HEK293T (cell line): Measurements from ENCODE around the gene HNRNPL.
"Not testable (repeated sequence)": the region's sequence is repeated elsewhere in the genome, so short reads cannot be mapped to it uniquely, and the experiment has no call there.

ENCODE experiments used
- CTCF ChIA-PET: fragments of 350-600 bp; formaldehyde crosslinking; extraction: SDS; loops from one replicate; lab custom pipeline; 2021; ENCODE audit warnings: antibody characterized with exemption, inconsistent platforms; lab: Yijun Ruan, JAX
- POLR2A ChIA-PET: fragments of 350-600 bp; formaldehyde crosslinking; extraction: SDS; loops from one replicate; lab custom pipeline; 2020; ENCODE audit warnings: antibody characterized with exemption, inconsistent platforms; lab: Yijun Ruan, JAX
- DNase-seq: peaks from one replicate; pipeline ENCODE4 v3.0.0; 2012; ENCODE audit warnings: mixed read lengths; ENCODE audit errors: extremely low spot score
- ARNT ChIP-seq: fragments of 450-650 bp; IDR thresholded peaks from 2 replicates; pipeline ENCODE4 v1.6.1; 2017; ENCODE audit warnings: mild to moderate bottlenecking
- BHLHE40 ChIP-seq: fragments of 450-650 bp; IDR thresholded peaks from 2 replicates; pipeline ENCODE4 v1.6.1; 2016; ENCODE audit warnings: mild to moderate bottlenecking, moderate library complexity, borderline replicate concordance
- CTBP1 ChIP-seq: fragments of 450-650 bp; IDR thresholded peaks from 2 replicates; pipeline ENCODE4 v1.6.1; 2016; ENCODE audit warnings: borderline replicate concordance
- ELF4 ChIP-seq: fragments of 450-650 bp; IDR thresholded peaks from 2 replicates; pipeline ENCODE4 v1.6.1; 2017; ENCODE audit warnings: antibody characterized with exemption
- FOXA1 ChIP-seq: fragments of 450-650 bp; IDR thresholded peaks from 2 replicates; pipeline ENCODE4 v1.6.1; 2016; ENCODE audit warnings: mild to moderate bottlenecking
- FOXK2 ChIP-seq: fragments of 450-650 bp; IDR thresholded peaks from 2 replicates; pipeline ENCODE4 v1.6.1; 2016; ENCODE audit warnings: mild to moderate bottlenecking
- FOXM1 ChIP-seq: fragments of 450-650 bp; IDR thresholded peaks from 2 replicates; pipeline ENCODE4 v1.6.1; 2017; ENCODE audit warnings: mild to moderate bottlenecking, borderline replicate concordance
- HDGF ChIP-seq: fragments of 450-650 bp; IDR thresholded peaks from 2 replicates; pipeline ENCODE4 v1.6.1; 2017; ENCODE audit warnings: antibody characterized with exemption, borderline replicate concordance
- L3MBTL2 ChIP-seq: fragments of 450-650 bp; conservative IDR thresholded peaks from 2 replicates; pipeline ENCODE4 v1.6.1; 2016; ENCODE audit warnings: mild to moderate bottlenecking
- LEF1 ChIP-seq: fragments of 450-650 bp; IDR thresholded peaks from 2 replicates; pipeline ENCODE4 v1.6.1; 2017; ENCODE audit warnings: mild to moderate bottlenecking, borderline replicate concordance
- NFRKB ChIP-seq: fragments of 450-650 bp; IDR thresholded peaks from 2 replicates; pipeline ENCODE4 v1.6.1; 2016; ENCODE audit warnings: mild to moderate bottlenecking, moderate library complexity
- SP1 ChIP-seq: fragments of 450-650 bp; IDR thresholded peaks from 2 replicates; pipeline ENCODE4 v1.6.1; 2017
- SUZ12 ChIP-seq: fragments of 450-650 bp; IDR thresholded peaks from 2 replicates; pipeline ENCODE4 v1.6.1; 2016; ENCODE audit warnings: mild to moderate bottlenecking
- TARDBP ChIP-seq: fragments of 450-650 bp; IDR thresholded peaks from 2 replicates; pipeline ENCODE4 v1.6.1; 2016
- ZNF384 ChIP-seq: fragments of 450-650 bp; IDR thresholded peaks from 2 replicates; pipeline ENCODE4 v1.6.1; 2016
- TF ChIP-seq, protein P1 (sequence below): fragments of 450-650 bp; IDR thresholded peaks from 2 replicates; pipeline ENCODE4 v1.6.1; 2016

The HNRNPL gene

DNA sequence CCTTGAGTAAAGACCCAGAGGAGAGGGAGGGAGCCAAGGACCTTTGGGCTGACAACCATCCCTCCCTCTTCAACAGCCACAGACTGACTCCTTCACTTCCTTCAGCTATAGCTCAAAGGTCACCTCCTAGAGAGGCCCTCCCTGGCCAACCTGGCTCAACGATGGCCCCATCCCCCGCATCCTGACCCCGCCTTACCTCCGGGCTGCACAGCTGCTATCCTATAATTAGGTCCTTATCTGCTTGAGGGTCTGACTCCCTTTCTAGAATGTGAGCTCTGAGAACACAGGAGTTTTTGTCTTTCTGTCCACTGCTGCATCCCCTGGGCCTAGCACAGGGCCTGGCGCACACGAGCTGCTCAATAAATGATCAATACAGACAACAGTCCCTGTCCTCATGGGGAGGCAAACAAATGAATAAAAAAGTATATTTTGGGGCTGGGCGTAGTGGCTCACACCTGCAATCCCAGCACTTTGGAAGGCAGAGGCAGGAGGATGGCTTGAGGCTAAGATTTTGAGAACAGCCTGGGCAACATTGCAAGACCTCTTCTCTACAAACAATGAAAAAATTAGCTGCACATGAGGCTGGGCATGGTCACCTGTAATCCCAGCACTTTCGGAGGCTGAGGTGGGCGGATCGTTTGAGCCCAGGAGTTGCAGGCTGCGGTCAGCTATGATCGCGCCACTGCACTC lies 30.4 kb downstream of the HNRNPL start:
- ChIA-PET CTCF (interaction anchor here (0.7 kb wide), 1 partner anchor 241 kb away, joined by 3 read pairs; no protein-coding TSS in a partner anchor), POLR2A (interaction anchor here (1.0 to 1.6 kb wide), 2 partner anchors 12 to 111 kb away, joined by 4 read pairs; partner anchors contain the start of genes ECH1, MRPS12 and SARS2)
- no peak for DNase-seq
- TF ChIP-seq ZNF384 (no peak), BHLHE40 (no peak), FOXK2 (no peak), ARNT (no peak), SP1 (no peak), L3MBTL2 (no peak)

DNA sequence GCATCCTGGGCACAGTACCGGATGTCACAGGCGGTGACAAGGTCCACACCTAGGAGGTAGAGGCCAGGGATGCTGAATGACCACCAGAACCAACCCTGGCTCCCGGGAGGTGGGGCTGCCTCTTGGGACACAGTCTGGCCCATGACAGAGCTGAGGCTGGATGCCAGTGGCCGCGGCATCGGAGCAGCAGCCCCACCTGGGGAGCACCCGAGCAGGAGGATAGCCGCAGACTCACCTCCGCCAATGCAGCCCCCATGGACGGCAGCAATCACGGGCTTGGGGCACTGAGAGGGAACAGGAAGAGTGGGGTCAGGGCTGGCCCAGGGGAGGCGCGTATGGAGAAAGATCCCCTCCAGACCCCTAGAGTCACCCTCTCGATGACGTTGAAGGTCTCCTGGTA lies 32.7 kb downstream of the HNRNPL start:
- POLR2A ChIA-PET: no interaction called here
- CTCF ChIA-PET: interaction anchor here (0.6 kb wide), 1 partner anchor 99 kb away, joined by 3 read pairs; no protein-coding TSS in a partner anchor
- TF ChIP-seq LEF1 (no peak), HDGF (no peak), FOXM1 (no peak), TARDBP (no peak), ELF4 (no peak), FOXA1 (no peak), ZNF384 (no peak), FOXK2 (no peak), L3MBTL2 (no peak), BHLHE40 (no peak), SP1 (no peak), CTBP1 (no peak), ARNT (no peak)
- TF ChIP-seq, protein P1, sequence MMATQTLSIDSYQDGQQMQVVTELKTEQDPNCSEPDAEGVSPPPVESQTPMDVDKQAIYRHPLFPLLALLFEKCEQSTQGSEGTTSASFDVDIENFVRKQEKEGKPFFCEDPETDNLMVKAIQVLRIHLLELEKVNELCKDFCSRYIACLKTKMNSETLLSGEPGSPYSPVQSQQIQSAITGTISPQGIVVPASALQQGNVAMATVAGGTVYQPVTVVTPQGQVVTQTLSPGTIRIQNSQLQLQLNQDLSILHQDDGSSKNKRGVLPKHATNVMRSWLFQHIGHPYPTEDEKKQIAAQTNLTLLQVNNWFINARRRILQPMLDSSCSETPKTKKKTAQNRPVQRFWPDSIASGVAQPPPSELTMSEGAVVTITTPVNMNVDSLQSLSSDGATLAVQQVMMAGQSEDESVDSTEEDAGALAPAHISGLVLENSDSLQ: no peak
- peak; percentile 2 for DNase-seq

DNA sequence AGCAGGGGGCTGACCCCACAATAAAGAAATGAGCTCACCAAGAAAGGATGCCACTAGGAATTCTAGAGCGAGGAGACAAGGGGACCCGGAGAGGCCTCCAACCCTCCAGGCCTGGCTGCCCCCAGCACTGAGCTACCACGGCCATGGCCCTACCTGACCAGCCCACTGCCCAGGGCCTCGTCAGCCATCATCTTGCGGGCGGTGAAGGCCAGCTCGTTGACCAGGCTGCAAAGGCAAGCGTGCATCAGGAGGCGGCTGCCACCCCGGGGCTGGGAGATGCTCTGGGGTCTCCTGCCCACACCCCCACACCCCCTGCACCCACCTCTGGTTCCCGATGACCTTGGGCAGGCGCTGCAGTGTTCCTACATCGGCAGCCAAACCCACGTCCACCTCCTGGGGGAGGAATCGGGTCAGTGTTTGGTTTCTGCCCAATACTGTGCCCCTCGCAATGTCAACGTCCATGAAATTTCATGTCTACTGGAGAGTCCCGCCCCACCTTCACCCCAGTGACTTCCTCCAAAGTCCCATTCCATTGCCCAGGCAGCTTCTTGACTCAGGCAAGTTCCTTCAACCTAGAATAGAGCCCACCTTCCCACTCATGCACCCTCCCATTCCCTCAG lies 33.5 kb downstream of the HNRNPL start:
- ChIA-PET POLR2A (no interaction called here), CTCF (interaction anchor here (0.6 kb wide), 1 partner anchor 44 kb away, joined by 3 read pairs; no protein-coding TSS in a partner anchor)

DNA sequence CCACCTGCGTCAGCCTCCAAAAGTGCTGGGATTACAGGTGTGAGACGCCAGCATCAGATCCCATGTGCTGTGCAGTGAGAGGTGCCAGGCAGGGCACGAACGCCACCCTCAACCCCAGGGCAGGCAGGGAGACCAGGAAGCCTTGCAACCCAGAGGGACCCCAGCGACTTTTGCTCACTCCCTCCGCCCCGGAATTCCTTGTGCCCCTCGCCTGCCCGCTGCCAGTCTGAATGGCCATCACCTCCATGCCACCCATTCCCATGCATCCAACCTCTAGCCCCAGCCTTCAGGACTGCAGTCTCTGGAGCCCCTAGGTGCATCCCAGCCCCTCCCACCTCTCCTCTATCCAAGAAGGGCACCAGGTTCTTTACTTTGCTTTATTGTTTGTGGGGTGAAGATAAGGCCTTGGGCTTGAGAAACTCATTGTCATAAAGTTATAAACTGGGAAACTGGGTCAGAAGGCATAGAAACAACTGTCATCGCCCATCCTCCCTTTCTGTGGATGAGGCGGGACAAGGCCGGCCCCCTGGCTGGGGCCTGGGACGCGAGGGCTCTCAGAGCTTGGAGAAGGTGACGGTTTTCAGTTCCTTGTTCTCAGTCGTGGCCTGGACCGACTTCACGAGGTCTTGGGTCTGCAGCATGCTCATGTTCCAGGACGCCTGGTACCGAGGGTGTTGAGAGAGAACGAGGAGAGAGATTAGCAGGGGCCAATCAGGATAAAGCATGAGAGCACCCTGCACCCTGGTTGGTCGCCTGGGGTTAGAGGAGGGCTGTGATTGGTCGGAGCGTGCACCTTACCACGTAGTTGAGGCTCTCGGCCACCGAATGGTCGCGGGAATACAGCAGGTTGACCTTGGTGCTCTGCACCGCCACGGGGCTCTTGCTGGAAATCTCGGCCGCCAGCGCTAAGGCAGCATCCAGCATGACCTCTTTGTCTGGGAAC lies 34.5 kb downstream of the HNRNPL start:
- POLR2A ChIA-PET: no interaction called here

More for the DNA sequence above, 33.5 kb downstream of the HNRNPL start:
- DNase-seq: peak; percentile 3
- TF ChIP-seq FOXM1 (no peak), CTBP1 (no peak), ELF4 (no peak), SP1 (no peak), SUZ12 (no peak), TARDBP (no peak), LEF1 (no peak), L3MBTL2 (no peak)
- TF ChIP-seq, protein P1: no peak

DNA sequence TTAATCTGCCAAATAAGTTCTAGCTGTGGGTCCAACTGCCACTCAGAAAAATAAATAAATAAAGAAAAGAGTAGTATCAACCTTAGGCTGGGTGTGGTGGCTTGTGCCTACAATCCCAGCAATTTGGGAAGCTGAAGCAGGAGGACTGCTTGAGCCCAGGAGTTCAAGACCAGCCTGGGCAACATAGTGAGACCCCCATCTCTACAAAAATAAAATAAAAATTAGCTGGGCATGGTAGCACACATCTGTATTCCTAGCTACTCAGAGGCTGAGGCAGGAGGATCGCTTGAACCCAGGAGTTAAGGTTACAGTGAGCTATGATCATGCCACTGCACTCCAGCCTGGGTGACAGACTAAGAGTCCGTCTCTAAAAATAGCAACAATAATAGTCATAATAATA lies 35.9 kb downstream of the HNRNPL start:
- CTCF ChIA-PET, DNase-seq, POLR2A ChIA-PET: not testable (repeated sequence)

More for the DNA sequence above, 34.5 kb downstream of the HNRNPL start:
- CTCF ChIA-PET: interaction anchor here (0.6 kb wide), 1 partner anchor 45 kb away, joined by 3 read pairs; no protein-coding TSS in a partner anchor
- peak; percentile 1 for DNase-seq
- TF ChIP-seq BHLHE40: no peak
- TF ChIP-seq ARNT: no peak
- no peak for TF ChIP-seq TARDBP
- TF ChIP-seq FOXA1: no peak
- TF ChIP-seq NFRKB: no peak
- TF ChIP-seq FOXM1: no peak
- no peak for TF ChIP-seq L3MBTL2
- TF ChIP-seq HDGF: no peak
- TF ChIP-seq CTBP1: no peak
- no peak for TF ChIP-seq ELF4
- TF ChIP-seq, protein P1: no peak
- TF ChIP-seq SUZ12: no peak
- no peak for TF ChIP-seq FOXK2

DNA sequence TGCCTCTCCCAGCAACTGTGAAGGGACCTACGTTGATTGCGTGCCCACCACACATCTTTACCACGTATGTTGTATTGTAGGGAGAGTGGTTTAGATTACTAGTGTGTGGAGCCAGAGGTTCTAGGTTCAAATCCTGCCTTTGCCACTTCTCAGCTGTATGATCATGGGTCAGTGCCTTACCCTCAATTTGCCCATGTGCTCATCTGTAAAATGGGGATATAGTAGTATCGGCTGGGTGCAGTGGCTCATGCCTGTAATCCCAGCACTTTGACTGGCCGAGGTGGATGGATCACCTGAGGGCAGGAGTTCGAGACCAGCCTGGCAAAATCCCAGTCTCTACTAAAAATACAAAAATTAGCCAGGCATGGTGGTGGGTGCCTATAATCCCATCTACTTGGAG lies 36.5 kb downstream of the HNRNPL start:
- no peak for DNase-seq
- POLR2A ChIA-PET: no interaction called here
- TF ChIP-seq FOXM1: no peak
- TF ChIP-seq FOXK2: no peak
- no peak for TF ChIP-seq ELF4
- CTCF ChIA-PET: no interaction called here
